ENCODE results near the gene LHX1. TPM values are rescaled to one million over a fixed set of nuclear protein-coding genes. Genes with fewer than 3 reads are reported as not detected.

LHX1 gene
- total and polyA plus RNA-seq, 2 of the 8 experiments (the other 6 are each of a cell fraction or from before 2014, with no cell fraction given), result 0.26 to 0.93 TPM

DNA sequence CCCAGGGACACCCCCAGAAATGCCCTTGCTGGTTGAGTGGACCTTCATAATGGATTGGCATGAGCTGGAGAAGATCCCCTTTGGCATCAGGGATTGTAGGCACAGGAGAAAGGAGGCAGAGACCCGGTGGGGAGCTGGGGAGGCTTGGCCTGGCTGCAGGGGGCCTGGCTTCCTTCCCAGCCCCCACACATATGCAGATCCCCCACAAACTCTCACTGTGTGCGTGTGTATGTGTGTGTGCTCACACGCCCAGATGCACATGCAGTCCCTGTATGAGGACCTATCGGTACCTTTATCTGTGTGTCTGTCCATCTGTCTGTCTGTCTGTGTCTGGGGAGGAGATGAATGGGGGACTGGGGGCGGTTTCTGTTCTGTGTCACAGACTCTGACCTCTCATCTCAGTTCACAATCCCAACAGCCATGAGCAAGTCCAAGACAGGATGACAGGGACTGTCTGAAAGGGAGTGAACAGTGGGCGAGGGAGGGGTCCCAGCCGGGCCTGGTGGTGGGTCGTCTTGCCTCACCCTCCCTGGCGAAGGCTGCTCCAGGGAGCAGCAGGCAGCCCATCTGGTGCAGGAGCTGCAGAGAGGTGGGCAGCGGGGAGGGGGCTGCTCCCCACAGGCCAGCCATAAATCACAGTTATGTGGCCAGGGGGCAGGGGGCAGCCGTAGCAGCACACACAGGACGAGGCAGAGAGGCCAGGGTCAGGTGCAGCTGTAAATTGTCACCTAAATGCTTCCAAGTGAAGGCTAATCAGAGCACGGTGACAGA lies 46.7 kb upstream of the LHX1 start:
- no peak overlapping the region for H2BK5ac ChIP-seq (ENCODE audit: low read depth, low read length)
- H2BK15ac ChIP-seq (ENCODE audit: low read length), result no peak overlapping the region
- no peak overlapping the region for H2BK12ac ChIP-seq (ENCODE audit: low read depth, low read length)
- H3K4me1 ChIP-seq (replicated peaks in 1 of 4; ENCODE audit: control insufficient read depth in 3 of 4, insufficient read depth in 4 of 4, low read length in 3 of 4), result peaks cover 0 to 15% (median 7%) of the 10 kb centered on the region in 4 experiments; a peak in 5 of 7 replicates
- no peak overlapping the region for H4K91ac ChIP-seq (replicated peaks; ENCODE audit: insufficient read length, low read length)
- no peaks in the 10 kb centered on the region for H4K20me1 ChIP-seq (replicated peaks in 1 of 2; ENCODE audit: control insufficient read depth in 1 of 2, insufficient read depth in 2 of 2, low read length in 2 of 2)
- no peak overlapping the region for H4K8ac ChIP-seq (ENCODE audit: extremely low read depth, insufficient read depth, low read length)
- H3K4ac ChIP-seq (replicated peaks; ENCODE audit: insufficient read length, low read depth, low read length), result no peak overlapping the region
- TF ChIP-seq RFX5 (IDR thresholded peaks at IDR 0.05; ENCODE audit: borderline replicate concordance, low read depth, low read length) (no peak), BRCA1 (IDR thresholded peaks at IDR 0.05; ENCODE audit: low read depth, low read length) (no peak), POLR2AphosphoS5 (IDR thresholded peaks at IDR 0.05; ENCODE audit: low read depth, low read length) (no peak), SP2 (IDR thresholded peaks at IDR 0.05; ENCODE audit: low read length) (no peak)
- TF ChIP-seq, protein P1, sequence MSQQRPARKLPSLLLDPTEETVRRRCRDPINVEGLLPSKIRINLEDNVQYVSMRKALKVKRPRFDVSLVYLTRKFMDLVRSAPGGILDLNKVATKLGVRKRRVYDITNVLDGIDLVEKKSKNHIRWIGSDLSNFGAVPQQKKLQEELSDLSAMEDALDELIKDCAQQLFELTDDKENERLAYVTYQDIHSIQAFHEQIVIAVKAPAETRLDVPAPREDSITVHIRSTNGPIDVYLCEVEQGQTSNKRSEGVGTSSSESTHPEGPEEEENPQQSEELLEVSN (IDR thresholded peaks at IDR 0.05), result no peak
- no peak overlapping the region for H3K27ac ChIP-seq (ENCODE audit: low read depth, low read length)
- no peak overlapping the region; the same call in 1 of the 2 replicates for H3K18ac ChIP-seq (ENCODE audit: extremely low read depth, low read length)
- no peak overlapping the region for H4K5ac ChIP-seq (ENCODE audit: insufficient read length, low read depth, low read length)
- H3K14ac ChIP-seq (ENCODE audit: insufficient read length), result no peak overlapping the region
- H3K9ac ChIP-seq (replicated peaks in 1 of 4; ENCODE audit: extremely low read depth in 1 of 4, low read depth in 3 of 4, low read length in 3 of 4), result no peak overlapping the region
- H2AK5ac ChIP-seq (ENCODE audit: low read depth, low read length), result 0 out of 2 replicates have a peak overlapping the region, but pooled peaks have one; percentile 53
- H3K79me1 ChIP-seq (ENCODE audit: low read depth, low read length), result no peaks in the 10 kb centered on the region
- 86% methylated on average over 13 of the region's 13 CpGs; no CpG with 5 or more reads in 1 of the 2 experiments for WGBS, 2 experiments (ENCODE audit: extremely low coverage in 1 of 2, insufficient coverage in 1 of 2, insufficient read length in 1 of 2, insufficient replicate concordance in 2 of 2, low coverage in 1 of 2, low lambda C conversion rate in 2 of 2, missing lambda C conversion rate in 1 of 2)
- ChIA-PET POLR2A (ENCODE audit: partially characterized antibody) (interaction anchor here (0.9 kb wide), 1 partner anchor 21 kb away, joined by 3 read pairs; no protein-coding TSS in a partner anchor), CTCF (ENCODE audit: partially characterized antibody) (interaction anchor here (1.0 to 1.6 kb wide), 5 partner anchors 9 to 275 kb away, joined by 3 to 4 read pairs (median 3); no protein-coding TSS in a partner anchor)
- H2BK120ac ChIP-seq (replicated peaks; ENCODE audit: low read depth, low read length), result no peak overlapping the region
- H3K27me3 ChIP-seq (replicated peaks in 1 of 4; ENCODE audit: control insufficient read depth in 3 of 4, extremely low read depth in 1 of 4, insufficient read depth in 3 of 4, low read length in 3 of 4), result peaks cover 0 to 3% (median 0%) of the 10 kb centered on the region in 4 experiments; a peak in 1 of 7 replicates
- H3K9me3 ChIP-seq (ENCODE audit: insufficient read depth in 2 of 2, low read depth in 1 of 2, low read length in 1 of 2), result no peaks in the 10 kb centered on the region
- H3K23me2 ChIP-seq (ENCODE audit: low read depth, low read length), result no peaks in the 10 kb centered on the region
- FAIRE-seq (no peak), DNase-seq (ENCODE audit: low read depth in 1 of 2, low spot score in 2 of 2) (no peak)
- H3K23ac ChIP-seq (ENCODE audit: insufficient read length), result no peak overlapping the region
- H3K79me2 ChIP-seq (ENCODE audit: control insufficient read depth in 1 of 2, insufficient read depth in 2 of 2, low read length in 2 of 2), result no peaks in the 10 kb centered on the region
- H2AFZ ChIP-seq (ENCODE audit: low read length), result no peak overlapping the region
- no peak overlapping the region for H3K56ac ChIP-seq (replicated peaks; ENCODE audit: insufficient read length, low read depth, low read length)
- no peak overlapping the region; a peak in 1 of 4 replicates for H3K4me2 ChIP-seq (ENCODE audit: insufficient read depth in 1 of 2, low read depth in 2 of 2, low read length in 2 of 2)
- H2BK20ac ChIP-seq (ENCODE audit: low read length), result no peak overlapping the region
- H3K4me3 ChIP-seq (ENCODE audit: extremely low read depth in 1 of 4, insufficient read depth in 2 of 4, low read depth in 3 of 4, low read length in 4 of 4), result no peak overlapping the region
- no peaks in the 10 kb centered on the region for H3K36me3 ChIP-seq (ENCODE audit: control insufficient read depth in 2 of 4, insufficient read depth in 4 of 4, low read length in 3 of 4)

All from H1 (cell line).